Thymus (tissue), 11 donors: ENCODE data around the gene ALG8. TPM values are rescaled to one million over a fixed set of nuclear protein-coding genes. Genes with fewer than 3 reads are reported as not detected.

Experiments
- DNase-seq, 9 donors: peaks; one replicate each; pipeline ENCODE4 v3.0.0-alpha.2; 2013; ENCODE audit warnings: low spot score in 9 of 9, low read depth in 6 of 9, missing footprints in 1 of 9
- H3K27ac ChIP-seq, 2 donors: one replicate each; pipeline ENCODE4 v1.5.1; 2013; ENCODE audit warnings: control low read depth in 1 of 2, low read depth in 1 of 2, low read length in 1 of 2, mild to moderate bottlenecking in 1 of 2, moderate library complexity in 1 of 2
- H3K27me3 ChIP-seq, 2 donors: one replicate each; pipeline ENCODE4 v1.5.1; 2013; ENCODE audit warnings: low read length in 1 of 2; ENCODE audit not compliant: control insufficient read depth in 2 of 2, insufficient read depth in 1 of 2
- H3K36me3 ChIP-seq, 2 donors: one replicate each; pipeline ENCODE4 v1.5.1; 2013; ENCODE audit warnings: low read length in 1 of 2, mild to moderate bottlenecking in 1 of 2, moderate library complexity in 1 of 2; ENCODE audit not compliant: control insufficient read depth in 2 of 2, insufficient read depth in 2 of 2
- H3K4me1 ChIP-seq, 2 donors: one replicate each; pipeline ENCODE4 v1.5.1; 2013; ENCODE audit warnings: low read length in 2 of 2; ENCODE audit not compliant: control insufficient read depth in 2 of 2, insufficient read depth in 2 of 2
- H3K4me3 ChIP-seq, 2 donors: one replicate each; pipeline ENCODE4 v1.5.1; 2013; ENCODE audit warnings: low read length in 2 of 2, control low read depth in 1 of 2, mild to moderate bottlenecking in 1 of 2
- H3K9me3 ChIP-seq, 2 donors: one replicate each; pipeline ENCODE4 v1.5.1; 2013; ENCODE audit warnings: low read length in 1 of 2, mild to moderate bottlenecking in 1 of 2; ENCODE audit not compliant: control insufficient read depth in 2 of 2, insufficient read depth in 1 of 2
- WGBS: extraction: QIAGEN DNeasy Blood & Tissue Kit; methylation state at CpG from one replicate; pipeline ENCODE4 v1.1.7; 2013; 5-methylcytosine and 5-hydroxymethylcytosine counted together
- polyA plus RNA-seq: library from polyadenylated mRNA; stranded (reverse); fragments of 200-250 nt; gene quantifications from one replicate; pipeline ENCODE4 v1.2.3, GENCODE V29; 2013
- total RNA-seq: library from RNA; stranded (reverse); fragments of 120-200 nt; gene quantifications from one replicate; pipeline ENCODE4 v1.2.4, GENCODE V29; 2013
- donor health status: healthy.

ALG8 gene
- total and polyA plus RNA-seq, 2 donors = 33.3 to 45.1 TPM

- peak in 2 of 9 donors; percentile 7 to 47 for DNase-seq
Observed at GRCh38 chr11:78149646-78150045, 10.2 kb upstream of the ALG8 start.

GRCh38 chr11:78147807-78148206 is 8.4 kb upstream of the ALG8 start:
- Histone ChIP-seq H3K4me3 (no peak overlapping the region), H3K4me1 (no peaks in the 10 kb centered on the region), H3K27me3 (no peaks in the 10 kb centered on the region), H3K36me3 (peaks cover 0 to 7% of the 10 kb centered on the region in 2 donors), H3K9me3 (no peaks in the 10 kb centered on the region), H3K27ac (no peak overlapping the region)
- no peak for DNase-seq
- 98% methylated on average over 2 of the region's 2 CpGs for WGBS

More at GRCh38 chr11:78149646-78150045, 10.2 kb upstream of the ALG8 start:
- Histone ChIP-seq H3K4me3 (no peak overlapping the region), H3K4me1 (no peaks in the 10 kb centered on the region), H3K27me3 (no peaks in the 10 kb centered on the region), H3K36me3 (peaks cover 0 to 4% of the 10 kb centered on the region in 2 donors), H3K27ac (no peak overlapping the region), H3K9me3 (no peaks in the 10 kb centered on the region)
- WGBS = 63% methylated on average over 1 of the region's 1 CpG

GRCh38 chr11:78145511-78146025 is 6.1 kb upstream of the ALG8 start:
- Histone ChIP-seq H3K4me1 (peaks cover under 1 to 4% of the 10 kb centered on the region in 2 donors), H3K9me3 (no peaks in the 10 kb centered on the region), H3K4me3 (no peak overlapping the region), H3K27me3 (no peaks in the 10 kb centered on the region), H3K36me3 (peaks cover 0 to 3% of the 10 kb centered on the region in 2 donors), H3K27ac (no peak overlapping the region)
- 97% methylated on average over 1 of the region's 1 CpG for WGBS
- DNase-seq = no peak

GRCh38 chr11:78140392-78141077 is 1.1 kb upstream of the ALG8 start:
- Histone ChIP-seq H3K9me3 (no peaks in the 10 kb centered on the region), H3K36me3 (peaks cover 0 to 3% of the 10 kb centered on the region in 2 donors), H3K27ac (no peak overlapping the region), H3K4me3 (peak overlapping the region; percentile 70 to 71), H3K4me1 (peaks cover 12 to 15% of the 10 kb centered on the region in 2 donors), H3K27me3 (no peaks in the 10 kb centered on the region)
- 78% methylated on average over 17 of the region's 17 CpGs for WGBS
- DNase-seq = no peak

- peak overlapping the region; percentile 70 to 71 for H3K4me3 ChIP-seq
- DNase-seq = peak in 4 of 9 donors; percentile 8 to 30 (median 11)
- peaks cover under 1 to 3% of the 10 kb centered on the region in 2 donors for H3K36me3 ChIP-seq
- H3K4me1 ChIP-seq = peaks cover 12 to 15% of the 10 kb centered on the region in 2 donors
- H3K27ac ChIP-seq = peak overlapping the region; percentile 85 to 91
- no peaks in the 10 kb centered on the region for H3K27me3 ChIP-seq
- no peaks in the 10 kb centered on the region for H3K9me3 ChIP-seq
- WGBS = 17% methylated on average over 12 of the region's 12 CpGs
Observed at GRCh38 chr11:78138694-78139421, 568 bp downstream of the ALG8 start.

- peaks cover 12 to 15% of the 10 kb centered on the region in 2 donors for H3K4me1 ChIP-seq
- 98% methylated on average over 4 of the region's 4 CpGs for WGBS
- H3K9me3 ChIP-seq = no peaks in the 10 kb centered on the region
- peak overlapping the region in 1 of 2 donors; percentile 70 for H3K4me3 ChIP-seq
- H3K27ac ChIP-seq = no peak overlapping the region
- DNase-seq = no peak
- H3K27me3 ChIP-seq = no peaks in the 10 kb centered on the region
- H3K36me3 ChIP-seq = peaks cover 0 to 3% of the 10 kb centered on the region in 2 donors
Observed at GRCh38 chr11:78138291-78138690, 1.1 kb downstream of the ALG8 start.

GRCh38 chr11:78132475-78132874 is 7.0 kb downstream of the ALG8 start:
- 97% methylated on average over 2 of the region's 2 CpGs for WGBS
- no peak overlapping the region for H3K4me3 ChIP-seq
- H3K9me3 ChIP-seq = no peaks in the 10 kb centered on the region
- no peaks in the 10 kb centered on the region for H3K27me3 ChIP-seq
- H3K27ac ChIP-seq = no peak overlapping the region
- peaks cover 0 to 3% of the 10 kb centered on the region in 2 donors for H3K36me3 ChIP-seq
- DNase-seq = no peak
- no peaks in the 10 kb centered on the region for H3K4me1 ChIP-seq

GRCh38 chr11:78131956-78132355 is 7.5 kb downstream of the ALG8 start:
- H3K36me3 ChIP-seq = peaks cover 0 to 3% of the 10 kb centered on the region in 2 donors
- no peak for DNase-seq
- H3K4me1 ChIP-seq = no peaks in the 10 kb centered on the region
- 66% methylated on average over 3 of the region's 3 CpGs for WGBS
- H3K9me3 ChIP-seq = no peaks in the 10 kb centered on the region
- H3K4me3 ChIP-seq = no peak overlapping the region
- no peaks in the 10 kb centered on the region for H3K27me3 ChIP-seq
- no peak overlapping the region for H3K27ac ChIP-seq

GRCh38 chr11:78127403-78127802 is 12.0 kb downstream of the ALG8 start:
- DNase-seq = no peak
- no peaks in the 10 kb centered on the region for H3K4me1 ChIP-seq
- no peaks in the 10 kb centered on the region for H3K27me3 ChIP-seq
- no peaks in the 10 kb centered on the region for H3K9me3 ChIP-seq
- H3K4me3 ChIP-seq = no peak overlapping the region
- WGBS = 100% methylated on average over 3 of the region's 3 CpGs
- no peak overlapping the region for H3K27ac ChIP-seq
- peaks cover 3 to 9% of the 10 kb centered on the region in 2 donors for H3K36me3 ChIP-seq
